DOHH2 (cell line): ENCODE data around the gene ALX4.

Source experiments
- H3F3A ChIP-seq: fragments of 200-600 bp; sonication (generic), shearing (Covaris generic); 2 replicates; pipeline ENCODE4 v1.6.0; 2016; ENCODE audit warnings: antibody characterized with exemption, mild to moderate bottlenecking; ENCODE audit not compliant: control insufficient read depth, insufficient read depth
- H3K27ac ChIP-seq: fragments of 200-600 bp; sonication (generic); 2 replicates; pipeline ENCODE4 v1.5.1; 2014; ENCODE audit warnings: low read depth, mild to moderate bottlenecking, low read length, moderate library complexity
- H3K27me3 ChIP-seq: fragments of 200-600 bp; sonication (generic); 2 replicates; pipeline ENCODE4 v1.6.1; 2014; ENCODE audit warnings: mild to moderate bottlenecking, low read length, mixed read lengths; ENCODE audit not compliant: control insufficient read depth
- H3K36me3 ChIP-seq: fragments of 200-600 bp; sonication (generic); 2 replicates; pipeline ENCODE4 v1.6.1; 2014; ENCODE audit warnings: mild to moderate bottlenecking, low read length, moderate library complexity, mixed read lengths; ENCODE audit not compliant: control insufficient read depth
- H3K4me1 ChIP-seq: fragments of 200-600 bp; sonication (generic); 2 replicates; pipeline ENCODE4 v1.6.1; 2014; ENCODE audit warnings: mild to moderate bottlenecking, low read length, mixed read lengths; ENCODE audit not compliant: control insufficient read depth
- H3K4me2 ChIP-seq: fragments of 200-600 bp; sonication (generic); 2 replicates; pipeline ENCODE4 v1.6.0; 2014; ENCODE audit warnings: mild to moderate bottlenecking, low read length, moderate library complexity
- H3K4me3 ChIP-seq: fragments of 200-600 bp; sonication (generic); 2 replicates; pipeline ENCODE4 v1.5.1; 2014; ENCODE audit warnings: mild to moderate bottlenecking, low read length, mixed read lengths
- H3K79me2 ChIP-seq: fragments of 200-600 bp; sonication (generic); 2 replicates; pipeline ENCODE4 v1.6.1; 2014; ENCODE audit warnings: mild to moderate bottlenecking, low read length, mixed read lengths; ENCODE audit not compliant: control insufficient read depth
- H3K9me2 ChIP-seq: fragments of 200-600 bp; sonication (generic); replicated peaks from 2 replicates; pipeline ENCODE4 v1.6.1; 2014; ENCODE audit warnings: mild to moderate bottlenecking, low read length, mixed read lengths; ENCODE audit not compliant: control insufficient read depth
- H3K9me3 ChIP-seq: fragments of 200-600 bp; sonication (generic); 2 replicates; pipeline ENCODE4 v1.6.1; 2014; ENCODE audit warnings: antibody characterized with exemption, low read length, mixed read lengths; ENCODE audit not compliant: control insufficient read depth, insufficient read depth
- H4K20me1 ChIP-seq: fragments of 200-600 bp; sonication (generic); 2 replicates; pipeline ENCODE4 v1.6.0; 2014; ENCODE audit warnings: low read depth, mild to moderate bottlenecking, antibody characterized with exemption, low read length, moderate library complexity; ENCODE audit not compliant: control insufficient read depth, insufficient read depth
- CTCF ChIP-seq: fragments of 200-600 bp; sonication (generic); IDR thresholded peaks from one replicate; pipeline ENCODE4 v1.5.1; 2014; ENCODE audit warnings: antibody characterized with exemption, mild to moderate bottlenecking, low read depth, low read length; ENCODE audit not compliant: poor library complexity, severe bottlenecking
- EZH2phosphoT487 ChIP-seq: fragments of 200-600 bp; sonication (generic); IDR thresholded peaks from 2 replicates; pipeline ENCODE4 v1.6.1; 2017; ENCODE audit warnings: borderline replicate concordance, mild to moderate bottlenecking, antibody characterized with exemption, low read length, moderate library complexity, mixed read lengths

The ALX4 gene

GRCh38 chr11:44264761-44265160 is 45.2 kb downstream of the ALX4 start:
- Histone ChIP-seq H3K36me3 (no peaks in the 10 kb centered on the region), H3K27ac (no peak overlapping the region), H3K27me3 (no peaks in the 10 kb centered on the region), H3K4me1 (no peaks in the 10 kb centered on the region), H3K9me3 (no peaks in the 10 kb centered on the region), H3F3A (no peaks in the 10 kb centered on the region), H4K20me1 (no peaks in the 10 kb centered on the region), H3K4me2 (no peak overlapping the region), H3K4me3 (no peak overlapping the region), H3K9me2 (no peaks in the 10 kb centered on the region), H3K79me2 (no peaks in the 10 kb centered on the region)
- TF ChIP-seq EZH2phosphoT487: no peak
- no peak for TF ChIP-seq CTCF

- no peak overlapping the region for H3K27ac ChIP-seq
- no peaks in the 10 kb centered on the region for H3K9me2 ChIP-seq
- H3K4me3 ChIP-seq: no peak overlapping the region
- no peaks in the 10 kb centered on the region for H4K20me1 ChIP-seq
- H3K36me3 ChIP-seq: no peaks in the 10 kb centered on the region
- H3K4me2 ChIP-seq: no peak overlapping the region
- TF ChIP-seq CTCF: no peak
- no peak for TF ChIP-seq EZH2phosphoT487
- H3K4me1 ChIP-seq: no peaks in the 10 kb centered on the region
- no peaks in the 10 kb centered on the region for H3K27me3 ChIP-seq
- no peaks in the 10 kb centered on the region for H3K9me3 ChIP-seq
- no peaks in the 10 kb centered on the region for H3F3A ChIP-seq
- H3K79me2 ChIP-seq: no peaks in the 10 kb centered on the region
Measured at GRCh38 chr11:44264438-44264749, 45.5 kb downstream of the ALX4 start.

- Histone ChIP-seq H3K9me2 (no peaks in the 10 kb centered on the region), H3K27ac (no peak overlapping the region), H3K27me3 (no peaks in the 10 kb centered on the region), H3K4me3 (no peak overlapping the region), H4K20me1 (no peaks in the 10 kb centered on the region), H3K4me2 (no peak overlapping the region), H3F3A (no peaks in the 10 kb centered on the region), H3K9me3 (no peaks in the 10 kb centered on the region), H3K36me3 (no peaks in the 10 kb centered on the region), H3K79me2 (no peaks in the 10 kb centered on the region), H3K4me1 (no peaks in the 10 kb centered on the region)
- no peak for TF ChIP-seq CTCF
Measured at GRCh38 chr11:44263738-44264437, 46.1 kb downstream of the ALX4 start.
